SW 1271 (cell line): ENCODE data around the gene CLCN5.

Source experiments
- DNase-seq, 2 experiments: peaks; one replicate each; lab custom pipeline; 2025; lab: John Stamatoyannopoulos, UW

The CLCN5 gene

DNA sequence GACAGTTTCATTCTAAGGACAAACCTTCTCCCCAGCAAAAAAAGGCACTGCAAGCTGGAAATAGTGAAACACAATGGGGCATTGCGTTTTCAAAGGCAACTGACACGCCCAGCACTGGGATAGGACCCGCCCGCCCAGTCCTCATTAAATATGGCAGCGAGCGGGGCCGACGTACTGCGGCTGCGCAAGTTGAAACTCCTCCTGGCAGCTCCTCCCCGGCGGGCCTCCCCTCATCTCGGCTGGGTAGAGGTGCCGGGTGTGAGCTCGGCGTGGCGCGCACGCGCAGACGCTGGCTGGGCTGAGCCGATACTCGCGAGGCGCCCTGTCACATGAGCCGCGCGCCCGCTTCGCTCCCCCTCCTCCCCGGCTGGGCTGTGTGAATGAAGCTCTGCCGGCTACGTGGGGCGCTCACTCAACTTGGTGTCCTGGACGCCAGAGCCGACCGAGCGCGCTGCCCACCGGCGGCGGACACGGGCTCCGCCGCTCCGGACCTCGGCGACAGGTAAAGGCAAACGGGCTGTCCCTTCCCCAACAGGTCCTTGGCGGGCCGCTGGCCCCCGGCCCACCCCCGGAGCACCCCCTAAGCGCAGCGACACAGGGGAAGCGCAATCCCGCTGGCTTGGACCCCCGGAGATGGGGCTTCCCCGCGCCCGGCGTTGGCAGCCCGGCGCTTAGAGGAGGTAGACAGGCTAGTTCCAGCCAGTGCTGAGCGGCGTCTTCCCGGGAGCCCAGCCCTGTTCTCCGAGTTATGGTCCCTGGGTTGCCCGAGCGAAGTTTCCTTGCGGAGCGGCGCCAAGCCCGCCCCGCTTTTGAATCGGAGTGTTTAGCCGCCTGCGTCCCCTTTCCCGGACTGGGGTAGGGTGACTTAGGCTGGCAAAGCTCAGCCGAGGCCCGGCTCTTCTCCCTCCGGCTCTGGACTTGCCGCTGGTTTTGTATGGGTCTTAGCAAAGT is at the start of gene CLCN5:
CLCN5 (plus strand) TSS at position 306 of the 951 bp plus-strand sequence. CDS start 2,703 bp downstream, outside the sequence.
- peak; percentile 34 to 76 for DNase-seq

DNA sequence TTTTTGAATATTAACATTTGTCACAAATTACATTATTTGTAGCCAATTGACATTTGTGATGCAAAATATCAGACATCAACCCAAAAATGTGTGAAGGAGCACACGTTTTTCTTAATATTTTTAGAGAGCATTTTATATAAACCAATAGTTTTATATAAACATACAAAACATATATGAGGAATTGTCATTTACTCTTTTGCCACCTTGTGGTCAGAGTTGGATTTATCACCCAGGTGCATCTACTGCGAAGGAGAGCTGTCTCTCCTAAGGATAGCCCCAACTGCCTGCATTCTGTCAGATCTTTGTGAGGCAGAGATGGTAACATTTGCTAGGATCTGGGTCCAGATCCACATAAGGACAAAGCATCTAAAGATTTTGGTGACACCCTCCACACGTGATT is 45.6 kb upstream of the CLCN5 start:
- DNase-seq: peak in 1 of 2 experiments; percentile 12

DNA sequence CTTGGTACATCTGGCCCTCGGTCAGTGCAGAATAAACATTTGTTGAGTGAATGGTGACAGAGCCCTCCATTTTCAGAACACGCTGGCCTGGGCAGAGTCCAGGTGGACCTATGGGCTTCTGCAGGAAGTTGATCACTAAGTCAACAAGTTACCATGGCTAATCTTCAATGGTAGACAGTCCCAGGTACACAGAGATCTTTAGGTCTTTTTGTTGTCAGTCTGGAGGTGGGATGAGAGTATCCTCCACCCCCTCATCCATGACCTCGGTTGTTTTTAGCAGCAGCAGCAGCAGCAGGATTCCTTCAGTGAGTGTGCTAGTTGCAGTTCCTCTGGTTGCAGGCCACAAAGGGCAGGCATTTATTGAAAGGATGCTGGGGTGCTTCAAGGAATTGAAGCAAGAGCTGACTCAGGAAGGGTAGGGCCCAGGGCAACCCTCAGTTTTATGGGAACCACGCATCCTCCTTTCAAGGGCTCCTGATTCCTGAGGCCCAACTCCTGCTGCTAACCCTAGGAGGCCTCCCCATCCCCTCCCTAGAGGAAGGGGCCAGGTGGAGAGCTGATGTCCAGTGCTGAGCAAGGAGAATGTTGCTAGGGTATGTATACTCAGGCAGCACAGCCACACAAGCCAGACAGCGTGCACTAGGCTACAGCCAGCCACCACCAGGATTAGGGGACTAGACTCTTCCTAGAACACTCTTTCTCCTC is 44.8 kb upstream of the CLCN5 start:
- DNase-seq: no peak

DNA sequence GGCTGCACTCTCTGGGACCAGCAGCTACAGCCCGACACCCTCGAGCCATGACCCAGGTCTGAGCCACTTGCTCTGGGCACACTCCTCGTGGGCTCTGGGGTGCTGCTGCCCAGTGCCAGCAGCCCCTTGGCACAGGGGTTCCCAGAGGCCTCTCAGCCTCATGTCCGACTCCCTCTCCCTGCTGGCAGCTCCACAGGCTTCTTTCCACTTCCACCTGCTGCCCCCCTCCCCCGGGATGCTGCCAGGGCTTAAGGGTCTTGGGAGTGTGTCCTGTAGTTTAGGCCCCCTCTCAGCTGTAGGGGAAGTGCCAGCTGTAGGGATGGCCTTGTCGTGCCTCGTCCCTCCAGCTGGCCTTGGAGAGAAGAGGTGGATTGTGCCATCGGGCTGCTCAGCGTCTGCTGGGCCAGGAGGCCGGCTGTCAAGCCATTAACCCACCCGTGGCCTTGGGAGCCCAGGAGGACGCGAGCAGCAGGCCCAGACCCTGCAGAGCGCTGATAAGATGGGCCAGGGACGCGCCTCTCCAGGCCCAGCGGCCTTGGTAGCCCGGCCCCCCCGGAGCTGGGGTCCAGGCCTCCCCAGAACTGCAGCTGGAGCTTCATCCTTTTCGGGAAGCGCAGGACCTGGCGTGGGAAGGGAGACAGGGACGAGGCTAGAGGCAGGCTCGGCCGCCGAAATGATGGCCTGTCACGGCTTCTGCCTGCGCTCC is 44.1 kb upstream of the CLCN5 start:
- DNase-seq: no peak

DNA sequence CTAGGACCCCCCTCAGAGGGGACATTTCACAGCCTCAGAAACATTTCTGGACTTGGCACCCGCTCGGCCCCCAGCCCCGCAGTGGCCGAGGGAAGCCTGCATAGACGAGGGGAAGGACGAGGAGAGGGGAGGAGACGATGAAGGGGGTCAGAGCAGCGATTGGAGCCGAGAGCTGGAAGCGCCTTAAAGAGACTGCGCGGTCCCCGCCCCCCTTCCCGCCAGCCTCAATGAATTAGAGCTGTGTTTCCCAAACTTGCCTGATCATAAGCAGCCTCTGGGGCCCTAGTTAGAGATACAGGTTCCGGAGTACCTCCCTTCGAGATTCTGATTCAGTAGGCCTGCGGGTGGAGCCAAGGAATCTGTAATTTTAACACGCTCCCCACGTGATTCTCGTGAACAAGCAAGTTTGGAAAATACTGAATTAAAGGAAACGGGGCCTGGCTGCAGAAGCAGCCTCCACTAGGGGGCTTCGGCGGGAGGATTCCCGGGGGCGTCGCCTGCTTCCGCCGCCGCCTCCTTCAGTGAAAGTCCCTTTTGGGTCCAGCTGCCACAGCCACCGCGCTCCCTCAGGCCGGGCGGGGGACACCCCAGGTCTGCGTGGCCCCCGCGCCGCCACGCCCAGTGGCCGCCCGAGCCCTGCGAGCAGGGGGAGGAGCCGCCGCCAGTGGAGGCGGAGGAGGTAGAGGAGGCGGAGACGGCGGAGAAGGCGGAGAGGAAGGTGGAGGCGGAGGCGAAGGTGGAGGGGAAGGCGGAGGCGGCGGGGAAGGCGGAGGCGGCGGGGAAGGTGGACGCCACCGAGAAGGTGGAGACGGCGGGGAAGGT is 43.4 kb upstream of the CLCN5 start, which contains the start of gene USP27X:
USP27X (plus strand) TSS at position 651 of the 822 bp plus-strand sequence. CDS start 824 bp downstream, outside the sequence.
- DNase-seq: peak; percentile 23 to 68

DNA sequence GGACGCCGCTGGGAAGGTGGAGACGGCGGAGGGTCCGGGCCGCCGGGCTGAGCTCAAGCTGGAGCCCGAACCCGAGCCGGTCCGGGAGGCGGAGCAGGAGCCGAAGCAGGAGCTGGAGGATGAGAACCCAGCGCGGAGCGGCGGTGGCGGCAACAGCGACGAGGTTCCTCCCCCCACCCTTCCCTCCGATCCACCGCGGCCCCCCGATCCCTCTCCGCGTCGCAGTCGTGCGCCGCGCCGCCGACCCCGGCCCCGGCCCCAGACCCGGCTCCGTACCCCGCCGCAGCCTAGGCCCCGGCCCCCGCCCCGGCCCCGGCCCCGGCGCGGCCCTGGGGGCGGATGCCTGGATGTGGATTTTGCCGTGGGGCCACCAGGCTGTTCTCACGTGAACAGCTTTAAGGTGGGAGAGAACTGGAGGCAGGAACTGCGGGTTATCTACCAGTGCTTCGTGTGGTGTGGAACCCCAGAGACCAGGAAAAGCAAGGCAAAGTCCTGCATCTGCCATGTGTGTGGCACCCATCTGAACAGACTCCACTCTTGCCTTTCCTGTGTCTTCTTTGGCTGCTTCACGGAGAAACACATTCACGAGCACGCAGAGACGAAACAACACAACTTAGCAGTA is 42.6 kb upstream of the CLCN5 start:
- no peak for DNase-seq

DNA sequence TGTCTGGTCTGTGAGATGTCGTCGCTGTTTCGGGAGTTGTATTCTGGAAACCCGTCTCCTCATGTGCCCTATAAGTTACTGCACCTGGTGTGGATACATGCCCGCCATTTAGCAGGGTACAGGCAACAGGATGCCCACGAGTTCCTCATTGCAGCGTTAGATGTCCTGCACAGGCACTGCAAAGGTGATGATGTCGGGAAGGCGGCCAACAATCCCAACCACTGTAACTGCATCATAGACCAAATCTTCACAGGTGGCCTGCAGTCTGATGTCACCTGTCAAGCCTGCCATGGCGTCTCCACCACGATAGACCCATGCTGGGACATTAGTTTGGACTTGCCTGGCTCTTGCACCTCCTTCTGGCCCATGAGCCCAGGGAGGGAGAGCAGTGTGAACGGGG is 41.7 kb upstream of the CLCN5 start:
- no peak for DNase-seq

DNA sequence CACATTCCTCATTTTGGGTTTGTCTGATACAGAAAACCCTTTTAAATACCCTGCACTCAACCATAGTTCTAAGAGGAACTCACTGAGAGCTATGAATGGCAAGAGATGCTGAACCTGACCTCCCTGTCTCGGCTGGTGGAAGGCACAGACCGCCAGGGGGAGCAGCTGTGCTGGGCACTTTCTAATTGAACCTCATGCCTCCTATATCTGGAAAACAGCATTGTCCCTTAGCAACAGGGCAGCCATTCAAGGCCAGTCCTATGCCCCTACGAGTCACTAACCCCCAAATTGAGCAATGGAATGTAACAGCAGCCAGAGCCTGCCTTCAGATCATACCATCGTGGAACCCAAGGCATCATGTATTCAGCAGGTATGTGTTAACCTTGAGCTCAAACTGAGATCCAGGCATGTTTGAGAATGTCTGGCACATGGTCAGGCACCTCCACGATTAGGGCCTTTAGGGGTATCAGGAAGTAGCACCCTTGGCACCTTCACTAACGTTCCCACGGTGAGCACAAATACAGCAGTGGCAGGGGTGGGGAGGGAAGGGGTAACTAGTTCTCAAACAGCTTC is 38.0 kb upstream of the CLCN5 start:
- peak in 1 of 2 experiments; percentile 30 for DNase-seq

DNA sequence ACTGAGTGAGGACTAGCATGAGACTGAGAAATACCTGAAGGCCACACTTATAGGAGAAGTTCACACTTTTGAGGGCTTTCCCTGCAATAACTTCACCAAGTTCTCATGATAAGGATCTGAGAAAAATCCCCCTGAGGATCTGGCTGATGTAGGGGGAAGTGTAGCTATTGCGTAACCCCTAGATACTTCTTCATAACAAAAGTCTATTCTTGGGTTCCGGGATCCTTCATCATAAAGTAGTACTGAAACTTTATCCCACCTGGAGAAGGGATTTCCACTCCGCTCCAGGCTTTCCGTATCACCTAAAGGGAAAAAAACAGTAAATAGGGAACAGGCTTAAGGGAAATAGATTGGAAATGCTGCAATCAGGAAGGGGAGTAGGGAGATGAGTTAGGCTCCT is 29.9 kb upstream of the CLCN5 start:
- DNase-seq: no peak

DNA sequence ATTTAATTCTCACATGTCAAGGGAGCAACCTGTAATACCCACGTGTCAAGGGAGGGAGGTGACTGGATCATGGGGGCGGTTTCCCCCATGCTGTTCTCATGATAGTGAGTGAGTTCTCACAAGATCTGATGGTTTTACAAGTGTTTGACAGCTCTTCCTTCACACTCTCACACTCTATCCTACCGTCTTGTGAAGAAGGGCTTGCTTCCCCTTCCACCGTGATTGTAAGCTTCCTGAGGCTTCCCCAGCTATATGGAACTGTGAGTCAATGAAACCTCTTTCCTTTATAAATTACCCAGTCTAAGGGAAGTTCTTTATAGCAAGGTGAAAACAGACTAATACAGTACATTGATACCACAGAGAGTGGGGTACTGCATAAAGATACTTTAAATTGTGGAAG is 25.4 kb upstream of the CLCN5 start:
- DNase-seq: no peak

DNA sequence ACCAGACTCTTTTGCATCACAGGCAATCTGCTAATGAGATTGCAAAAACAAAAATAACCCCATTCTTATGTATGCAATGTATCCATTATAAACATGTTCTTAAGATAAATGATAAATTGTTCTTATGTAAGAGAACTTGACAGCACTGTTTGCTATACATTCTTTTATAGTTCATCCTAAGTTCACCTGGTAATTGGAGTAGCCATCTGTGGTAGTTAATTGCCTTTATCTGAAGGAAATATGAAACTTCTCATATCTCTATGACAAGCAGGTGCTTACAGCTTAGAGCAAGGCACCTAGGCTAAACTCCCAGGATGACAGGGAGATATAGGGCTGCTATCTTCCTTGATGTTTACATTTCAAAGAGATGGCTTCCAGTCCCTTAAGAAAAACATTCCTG is 21.3 kb upstream of the CLCN5 start:
- no peak for DNase-seq

DNA sequence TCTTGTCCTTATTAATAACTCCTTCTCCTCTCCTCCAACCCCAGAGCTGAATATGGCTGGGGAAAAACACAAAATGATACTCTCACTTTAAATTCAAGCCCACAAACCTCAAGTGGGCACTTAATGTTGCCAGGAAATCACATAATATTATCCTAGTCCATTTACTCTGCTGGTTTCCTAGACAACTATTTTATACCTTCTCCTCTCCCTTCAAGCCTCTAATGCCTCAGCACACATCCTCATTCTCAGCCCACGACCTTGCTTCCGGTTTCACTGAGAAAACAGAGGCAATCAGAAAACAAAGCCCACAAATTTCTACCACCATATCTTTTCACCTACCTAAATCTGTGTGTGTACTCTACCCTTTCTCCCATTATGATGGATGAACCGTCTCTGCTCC is 12.1 kb upstream of the CLCN5 start:
- no peak for DNase-seq

DNA sequence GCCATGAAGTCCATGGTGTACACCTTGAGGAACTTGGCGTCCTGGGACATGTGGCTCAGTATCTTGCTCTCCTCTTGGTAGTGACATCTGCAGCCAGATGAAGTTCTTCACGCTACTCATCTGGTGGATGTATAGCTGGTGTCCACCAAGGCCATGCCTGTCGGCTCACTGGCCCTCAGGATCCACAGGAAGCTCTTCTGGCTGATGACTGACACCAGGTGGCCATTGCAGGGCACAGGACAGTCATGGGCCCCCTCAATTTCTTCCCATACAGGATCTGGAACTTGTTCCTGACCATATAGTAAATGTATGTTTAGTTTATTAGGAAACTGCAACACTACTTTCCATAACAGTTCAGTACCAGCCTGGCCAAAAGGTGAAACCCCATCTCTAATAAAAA is 10.3 kb upstream of the CLCN5 start:
- no peak for DNase-seq

DNA sequence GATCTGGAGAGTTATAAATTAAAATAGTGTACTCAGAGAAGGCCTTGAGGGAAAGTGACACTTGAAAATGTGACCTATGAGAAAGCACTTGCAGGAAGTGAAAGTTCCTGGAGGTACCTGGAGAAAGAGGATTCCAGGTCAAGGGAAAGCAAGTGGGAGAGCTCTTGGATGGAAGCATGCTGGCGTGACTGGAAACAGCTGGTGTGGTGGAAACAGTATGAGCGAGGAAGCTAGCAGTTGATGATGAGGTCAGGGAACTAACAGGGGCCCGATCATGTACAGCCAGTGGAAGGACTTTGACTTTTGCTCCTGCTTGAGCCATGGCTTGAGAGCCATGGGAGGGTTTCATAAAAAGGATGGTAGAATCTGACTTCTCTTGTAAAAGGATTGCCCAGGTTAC is 9.5 kb upstream of the CLCN5 start:
- no peak for DNase-seq

DNA sequence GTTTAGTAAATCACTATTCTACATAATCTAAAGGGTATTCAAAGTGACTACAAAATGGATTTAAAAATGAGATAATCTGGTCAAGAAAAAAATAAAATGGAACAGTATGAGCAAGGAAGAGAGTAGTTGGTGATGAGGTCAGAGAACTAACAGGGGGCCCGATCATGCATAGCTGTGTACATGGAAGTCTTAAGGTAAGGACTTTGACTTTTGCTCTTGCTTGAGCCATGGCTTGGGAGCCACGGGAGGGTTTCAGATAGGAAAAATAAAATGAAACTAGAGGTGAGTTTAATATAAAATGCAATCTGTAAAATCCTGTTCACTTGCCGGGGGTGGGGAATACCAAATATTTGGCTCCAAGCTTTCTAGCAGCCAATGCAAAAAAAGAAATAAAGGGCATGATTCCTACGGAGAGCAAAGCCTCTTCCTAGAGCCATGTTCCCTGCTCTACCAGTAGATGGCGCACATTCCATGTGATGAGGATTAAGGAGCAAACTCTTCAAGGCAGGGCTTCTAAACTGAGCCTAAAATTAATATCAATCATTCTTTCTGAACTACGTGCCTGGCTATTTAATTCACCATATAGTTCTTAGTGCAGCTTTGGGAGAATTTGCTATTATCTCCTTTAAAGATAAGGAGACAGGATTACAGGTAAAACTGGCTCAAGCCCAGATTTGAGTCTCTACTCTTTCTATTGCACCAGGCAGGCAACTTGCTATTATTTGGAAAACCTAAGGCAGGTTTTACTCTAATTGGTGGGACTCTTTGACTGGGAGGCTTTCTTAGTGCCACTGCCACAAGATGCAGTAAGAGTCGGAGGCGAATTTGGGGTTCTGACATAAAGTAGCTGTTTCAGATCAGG is 6.8 kb upstream of the CLCN5 start:
- DNase-seq: peak in 1 of 2 experiments; percentile 24

DNA sequence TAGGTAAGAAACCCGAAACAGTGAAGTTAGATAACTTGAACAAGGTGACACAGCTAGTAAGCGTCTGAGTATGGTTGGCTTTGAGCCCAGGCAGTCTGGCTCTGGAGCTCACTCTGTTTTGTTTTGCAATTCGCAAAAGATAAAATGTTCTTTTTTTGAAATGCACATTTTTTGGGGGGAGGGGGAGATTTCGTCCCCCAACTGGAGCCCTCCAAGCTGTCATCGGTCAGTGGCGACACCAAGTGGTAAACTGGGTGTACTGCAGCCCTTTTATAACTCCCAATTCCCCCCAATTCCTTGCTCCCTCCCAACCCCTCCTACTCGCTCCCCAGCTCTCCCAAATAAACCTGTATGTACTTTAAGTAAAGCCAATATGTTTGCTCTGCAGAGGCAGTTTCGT is 2.8 kb upstream of the CLCN5 start:
- peak in 1 of 2 experiments; percentile 0 for DNase-seq

DNA sequence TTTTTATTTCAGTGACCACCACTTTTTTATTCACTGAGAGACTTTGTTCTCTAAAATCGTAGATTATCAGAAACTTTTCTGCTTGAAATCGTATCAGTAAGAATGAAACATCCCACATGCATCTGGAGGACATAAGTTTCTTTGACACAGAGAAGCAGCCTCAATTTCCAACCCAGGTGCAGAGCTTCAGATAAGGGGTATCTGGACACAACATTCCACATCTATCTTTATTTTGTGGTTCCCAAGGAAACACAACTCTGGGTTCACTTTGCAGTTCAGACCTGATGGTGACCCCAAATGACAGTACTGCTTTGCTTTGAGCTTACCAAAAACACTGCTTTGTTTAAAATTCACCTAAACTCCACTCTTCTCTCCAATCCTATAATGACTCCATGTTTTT is 1.3 kb upstream of the CLCN5 start:
- no peak for DNase-seq

DNA sequence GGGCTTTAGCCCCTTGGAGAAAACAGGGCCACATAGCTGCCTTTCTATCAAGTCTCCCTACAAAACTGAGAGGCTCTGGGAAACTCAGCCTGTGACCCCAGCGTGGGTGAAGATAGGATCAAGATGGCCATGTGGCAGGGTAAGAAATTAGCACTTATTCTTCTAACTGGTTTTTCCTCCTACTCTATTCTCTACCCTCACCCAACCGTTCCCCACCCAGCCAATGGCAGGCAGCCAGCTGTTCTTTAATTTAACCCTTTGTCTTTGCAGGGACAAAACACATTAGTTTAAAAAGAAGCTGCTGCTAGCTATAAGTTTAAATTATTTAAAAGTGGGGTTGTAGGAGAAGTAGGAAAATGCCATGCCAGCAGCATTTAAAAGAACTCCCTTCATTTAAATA is 2.8 kb downstream of the CLCN5 start:
- DNase-seq: no peak

DNA sequence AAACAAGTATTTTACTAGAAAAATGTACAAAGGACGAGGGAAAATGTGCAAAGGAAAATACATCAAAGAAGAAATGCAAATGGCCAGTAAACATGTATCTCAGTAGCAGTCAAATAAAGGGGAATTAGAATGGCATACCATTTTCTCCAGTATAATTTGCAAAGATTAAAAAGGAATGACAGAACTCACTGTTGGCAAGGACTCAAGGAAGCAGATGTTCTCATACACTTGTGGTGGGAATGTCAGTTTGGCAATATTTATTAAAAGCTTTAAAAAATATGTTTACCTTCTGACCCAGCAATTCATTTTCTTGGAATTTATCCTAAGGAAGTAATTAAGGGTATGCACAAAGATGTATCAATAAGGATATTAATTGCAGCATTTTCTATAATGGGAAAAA is 7.6 kb downstream of the CLCN5 start:
- no peak for DNase-seq

DNA sequence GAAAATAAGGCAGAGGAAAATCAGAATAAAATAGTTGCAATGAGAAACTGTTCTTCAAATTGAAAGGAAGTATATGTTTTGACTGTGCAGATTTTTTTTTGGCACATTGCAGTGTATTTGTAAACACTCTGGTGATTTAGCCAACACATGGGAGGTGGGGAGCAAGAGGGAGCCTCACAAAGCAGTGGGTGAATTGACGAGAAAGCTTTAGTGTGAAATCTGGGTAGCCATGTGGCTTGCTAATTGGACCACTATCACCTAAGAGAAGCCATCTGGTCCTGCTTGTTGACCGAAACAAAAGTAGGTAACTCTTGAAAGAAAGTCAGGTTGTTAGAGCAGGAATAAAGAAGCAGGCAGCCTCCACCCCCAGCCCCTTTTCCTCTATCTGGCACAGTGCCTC is 10.4 kb downstream of the CLCN5 start:
- no peak for DNase-seq
